DOHH2 (cell line): ENCODE measurements around the gene ZNF638.

Experiments used
- EZH2phosphoT487 ChIP-seq: fragments of 200-600 bp; sonication (generic); IDR thresholded peaks from 2 replicates; pipeline ENCODE4 v1.6.1; 2017; ENCODE audit warnings: borderline replicate concordance, mild to moderate bottlenecking, antibody characterized with exemption, low read length, moderate library complexity, mixed read lengths
- TF ChIP-seq, protein P1 (sequence below): fragments of 200-600 bp; sonication (generic); IDR thresholded peaks from one replicate; pipeline ENCODE4 v1.5.1; 2014; ENCODE audit warnings: antibody characterized with exemption, mild to moderate bottlenecking, low read depth, low read length; ENCODE audit not compliant: poor library complexity, severe bottlenecking

GRCh38 chr2:71484354-71484753 lies 152.8 kb downstream of the ZNF638 start:
- TF ChIP-seq, protein P1, sequence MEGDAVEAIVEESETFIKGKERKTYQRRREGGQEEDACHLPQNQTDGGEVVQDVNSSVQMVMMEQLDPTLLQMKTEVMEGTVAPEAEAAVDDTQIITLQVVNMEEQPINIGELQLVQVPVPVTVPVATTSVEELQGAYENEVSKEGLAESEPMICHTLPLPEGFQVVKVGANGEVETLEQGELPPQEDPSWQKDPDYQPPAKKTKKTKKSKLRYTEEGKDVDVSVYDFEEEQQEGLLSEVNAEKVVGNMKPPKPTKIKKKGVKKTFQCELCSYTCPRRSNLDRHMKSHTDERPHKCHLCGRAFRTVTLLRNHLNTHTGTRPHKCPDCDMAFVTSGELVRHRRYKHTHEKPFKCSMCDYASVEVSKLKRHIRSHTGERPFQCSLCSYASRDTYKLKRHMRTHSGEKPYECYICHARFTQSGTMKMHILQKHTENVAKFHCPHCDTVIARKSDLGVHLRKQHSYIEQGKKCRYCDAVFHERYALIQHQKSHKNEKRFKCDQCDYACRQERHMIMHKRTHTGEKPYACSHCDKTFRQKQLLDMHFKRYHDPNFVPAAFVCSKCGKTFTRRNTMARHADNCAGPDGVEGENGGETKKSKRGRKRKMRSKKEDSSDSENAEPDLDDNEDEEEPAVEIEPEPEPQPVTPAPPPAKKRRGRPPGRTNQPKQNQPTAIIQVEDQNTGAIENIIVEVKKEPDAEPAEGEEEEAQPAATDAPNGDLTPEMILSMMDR: no peak
- no peak for TF ChIP-seq EZH2phosphoT487
